Left ventricle myocardium inferior (tissue), 1 donor: ENCODE results near the gene SV2C. TPM values are rescaled to one million over a fixed set of nuclear protein-coding genes. Genes with fewer than 3 reads are reported as not detected.

Source experiments
- DNase-seq: peaks from one replicate; pipeline ENCODE4 v3.0.0-alpha.2; 2020
- H3K27ac ChIP-seq: fragments of 200-600 bp; replicated peaks from 2 replicates; pipeline ENCODE4 v1.8.0; 2021
- H3K27me3 ChIP-seq: fragments of 200-600 bp; 2 replicates; pipeline ENCODE4 v1.8.0; 2021; ENCODE audit warnings: low read depth
- H3K36me3 ChIP-seq: fragments of 200-600 bp; 2 replicates; pipeline ENCODE4 v1.8.0; 2021
- H3K4me1 ChIP-seq: fragments of 200-600 bp; 2 replicates; pipeline ENCODE4 v1.8.0; 2021
- H3K4me3 ChIP-seq: fragments of 200-600 bp; 2 replicates; pipeline ENCODE4 v1.8.0; 2021; ENCODE audit warnings: mild to moderate bottlenecking, moderate library complexity
- H3K9me3 ChIP-seq: fragments of 200-600 bp; replicated peaks from 2 replicates; pipeline ENCODE4 v1.8.0; 2021
- CTCF ChIP-seq: fragments of 200-600 bp; IDR thresholded peaks from 2 replicates; pipeline ENCODE4 v1.8.0; 2021; ENCODE audit warnings: antibody characterized with exemption, mild to moderate bottlenecking, borderline replicate concordance
- intact Hi-C: fragments of 100-400 bp; cut with micrococcal nuclease; formaldehyde crosslinking; loops from one replicate; pipeline ENCODE4 v1.11.0; 2022
- total RNA-seq: library from RNA; stranded (reverse); fragmentation: NEBNext Ultra II Directional; extraction: Animal tissue kit (Norgen Biotek cat#: 25700); gene quantifications from one replicate; pipeline ENCODE4 v1.2.1, GENCODE V29; 2021
- donor health status: DM: no; HTN: yes; CAD: no; lungs with severe emphysema.

Gene SV2C
- total RNA-seq, 1 donor from 2014 or later = 0.44 TPM

GRCh38 chr5:76125346-76125745 is 42.2 kb downstream of the SV2C start:
- no peak for DNase-seq
- no peaks in the 10 kb centered on the region for H3K4me1 ChIP-seq
- TF ChIP-seq CTCF = no peak
- no peaks in the 10 kb centered on the region for H3K9me3 ChIP-seq
- intact Hi-C loops = no loop called here
- H3K36me3 ChIP-seq = no peaks in the 10 kb centered on the region
- no peak overlapping the region for H3K4me3 ChIP-seq
- H3K27me3 ChIP-seq = peaks cover 4% of the 10 kb centered on the region
- H3K27ac ChIP-seq = no peak overlapping the region

GRCh38 chr5:76125888-76126287 is 42.7 kb downstream of the SV2C start:
- Histone ChIP-seq H3K4me3 (no peak overlapping the region), H3K9me3 (no peaks in the 10 kb centered on the region), H3K27ac (no peak overlapping the region), H3K27me3 (peaks cover 4% of the 10 kb centered on the region), H3K4me1 (no peaks in the 10 kb centered on the region), H3K36me3 (no peaks in the 10 kb centered on the region)
- TF ChIP-seq CTCF = no peak
- no peak for DNase-seq
- intact Hi-C loops = no loop called here

- Histone ChIP-seq H3K4me1 (no peaks in the 10 kb centered on the region), H3K9me3 (no peaks in the 10 kb centered on the region), H3K36me3 (no peaks in the 10 kb centered on the region), H3K4me3 (no peak overlapping the region), H3K27me3 (no peaks in the 10 kb centered on the region), H3K27ac (no peak overlapping the region)
- TF ChIP-seq CTCF = no peak
- intact Hi-C loops = no loop called here
- no peak for DNase-seq
These were observed 50.8 kb downstream of the SV2C start for GRCh38 chr5:76134003-76134402.

- no peak for DNase-seq
- H3K4me3 ChIP-seq = no peak overlapping the region
- no peak for TF ChIP-seq CTCF
- H3K27ac ChIP-seq = no peak overlapping the region
- no peaks in the 10 kb centered on the region for H3K36me3 ChIP-seq
- no peaks in the 10 kb centered on the region for H3K9me3 ChIP-seq
- H3K4me1 ChIP-seq = no peaks in the 10 kb centered on the region
- no peaks in the 10 kb centered on the region for H3K27me3 ChIP-seq
- intact Hi-C loops = no loop called here
These were observed 51.5 kb downstream of the SV2C start for GRCh38 chr5:76134646-76135045.

GRCh38 chr5:76137887-76138542 is 54.8 kb downstream of the SV2C start:
- H3K36me3 ChIP-seq = no peaks in the 10 kb centered on the region
- no peaks in the 10 kb centered on the region for H3K4me1 ChIP-seq
- H3K4me3 ChIP-seq = no peak overlapping the region
- TF ChIP-seq CTCF = no peak
- DNase-seq = no peak
- peaks cover 6% of the 10 kb centered on the region for H3K27me3 ChIP-seq
- H3K9me3 ChIP-seq = no peaks in the 10 kb centered on the region
- intact Hi-C loops = no loop called here
- H3K27ac ChIP-seq = no peak overlapping the region
